M059J (cell line): ENCODE data around the gene CHN1. TPM values are rescaled to one million over a fixed set of nuclear protein-coding genes. Genes with fewer than 3 reads are reported as not detected.
A peak's percentile ranks its signal among the peaks of the same experiment; 100 is the strongest.

Source experiments
- DNase-seq: peaks from one replicate; pipeline ENCODE4 v3.0.0-alpha.2; 2012; ENCODE audit warnings: low read depth
- total RNA-seq: library from RNA; depleted of rRNA; stranded (reverse); fragments of >200 nt; shearing (Covaris generic); gene quantifications from 2 replicates; pipeline ENCODE4 v1.2.3, GENCODE V29; 2014

Gene CHN1
- total RNA-seq, 1 experiment from 2014 or later, result 11.0 TPM

- DNase-seq, result no peak
These were observed 5.7 kb upstream of the CHN1 start for GRCh38 chr2:175010848-175011254.

DNA sequence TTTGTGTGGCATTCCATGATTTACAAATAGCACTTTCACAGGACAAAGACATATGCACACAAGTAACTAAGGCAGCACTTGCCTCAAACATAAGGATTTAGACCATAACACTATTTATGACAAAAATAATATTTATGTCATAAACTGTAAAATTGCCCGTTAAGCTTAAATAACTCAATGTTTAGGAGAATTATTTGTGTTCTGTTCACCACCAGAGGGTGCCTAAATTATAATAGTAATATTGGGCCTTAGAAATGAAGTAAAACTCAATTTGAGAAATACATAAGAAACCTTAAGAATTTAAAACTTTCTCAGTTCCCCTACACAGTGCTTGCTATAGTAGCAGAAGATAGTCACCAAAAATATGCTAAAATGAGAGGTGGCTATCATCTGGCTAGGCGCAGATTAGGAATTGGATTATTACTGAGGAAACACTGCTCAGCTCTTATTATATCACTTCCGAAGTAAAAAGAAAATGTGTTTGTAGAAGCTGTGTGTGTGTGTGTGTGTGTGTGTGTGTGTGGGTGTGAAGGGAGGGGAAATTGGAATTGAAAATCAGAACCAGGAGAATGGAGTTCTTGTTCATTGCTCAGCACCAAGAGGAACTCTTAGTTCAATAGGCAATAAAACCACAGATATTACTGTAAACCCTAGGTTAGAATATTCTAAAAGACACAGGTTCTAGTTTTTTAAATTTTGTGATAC is 4.9 kb upstream of the CHN1 start:
- DNase-seq, result no peak

DNA sequence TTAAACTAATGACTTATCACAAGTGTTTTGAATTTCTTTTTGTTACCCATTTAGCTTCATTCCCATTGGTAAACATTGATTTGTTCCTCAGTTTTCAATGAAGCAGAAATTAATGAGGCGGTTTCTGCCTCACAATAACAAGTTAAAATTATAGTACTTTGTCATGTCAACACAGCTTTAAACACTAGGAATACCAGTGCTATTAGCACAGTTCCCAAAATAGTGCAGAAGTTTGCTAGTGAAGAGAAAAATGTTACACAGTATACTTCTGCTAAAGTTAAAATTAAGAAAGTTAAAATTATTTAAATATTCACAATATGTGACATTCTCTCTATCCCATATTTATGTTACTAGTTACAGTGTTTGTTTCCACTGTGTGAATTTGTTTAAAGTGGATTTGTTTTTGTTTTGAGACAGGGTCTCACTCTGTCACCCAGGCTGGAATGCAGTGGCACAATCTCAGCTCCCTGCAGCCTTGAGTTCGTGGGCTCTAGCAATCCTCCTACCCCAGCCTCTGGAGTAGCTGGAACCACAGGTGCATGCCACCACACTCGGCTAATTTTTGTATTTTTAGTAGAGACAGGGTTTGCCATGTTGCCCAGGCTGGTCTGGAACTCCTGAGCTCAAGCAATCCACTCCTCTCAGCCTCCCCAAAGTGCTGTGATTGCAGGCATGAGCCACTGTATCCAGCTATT is 3.8 kb upstream of the CHN1 start:
- DNase-seq, result no peak

- DNase-seq, result no peak
These were observed 2.8 kb upstream of the CHN1 start for GRCh38 chr2:175008009-175008408.

GRCh38 chr2:175007510-175007909 is 2.3 kb upstream of the CHN1 start:
- DNase-seq, result no peak

- DNase-seq, result no peak
These were observed 1.1 kb upstream of the CHN1 start for GRCh38 chr2:175006281-175006680.

DNA sequence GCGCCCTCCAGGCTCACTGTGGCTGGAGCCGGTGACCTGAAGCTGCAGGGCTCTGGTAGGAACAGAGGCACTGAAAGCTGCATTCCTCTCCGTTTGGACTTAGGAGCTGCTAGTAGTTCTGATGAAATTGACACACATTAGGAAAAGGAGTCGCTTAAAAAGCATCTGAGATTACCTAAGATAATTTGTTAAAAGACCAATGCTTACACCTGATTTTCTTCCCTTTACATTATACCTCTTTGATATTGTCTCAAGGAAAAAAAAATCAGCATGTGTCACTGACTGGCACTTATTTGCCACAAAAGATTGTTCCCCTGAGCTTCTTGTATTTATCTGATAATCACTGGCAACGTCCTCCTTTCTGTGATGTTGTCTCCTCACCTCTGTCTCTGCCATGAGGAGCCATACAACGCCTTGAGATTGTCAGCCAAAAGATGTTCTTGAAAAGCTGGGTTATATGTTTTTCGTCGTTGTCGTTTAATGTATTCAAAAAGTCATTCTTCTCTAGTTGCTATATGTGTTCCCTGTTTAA is 618 bp upstream of the CHN1 start:
- no peak for DNase-seq

DNA sequence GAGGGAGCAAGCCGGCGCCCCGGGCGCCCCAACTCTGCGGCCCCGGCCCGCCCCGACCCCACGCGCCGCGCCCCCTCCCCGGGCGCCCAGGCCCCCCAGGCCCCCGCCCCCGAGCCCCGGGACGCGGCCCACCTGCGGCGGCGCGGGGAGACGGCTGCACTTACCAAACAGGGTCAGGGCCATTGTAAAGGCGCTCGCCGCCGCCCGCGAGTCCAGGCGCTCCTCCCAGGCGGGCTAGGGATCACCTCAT is 526 bp downstream of the CHN1 start:
- DNase-seq, result no peak

DNA sequence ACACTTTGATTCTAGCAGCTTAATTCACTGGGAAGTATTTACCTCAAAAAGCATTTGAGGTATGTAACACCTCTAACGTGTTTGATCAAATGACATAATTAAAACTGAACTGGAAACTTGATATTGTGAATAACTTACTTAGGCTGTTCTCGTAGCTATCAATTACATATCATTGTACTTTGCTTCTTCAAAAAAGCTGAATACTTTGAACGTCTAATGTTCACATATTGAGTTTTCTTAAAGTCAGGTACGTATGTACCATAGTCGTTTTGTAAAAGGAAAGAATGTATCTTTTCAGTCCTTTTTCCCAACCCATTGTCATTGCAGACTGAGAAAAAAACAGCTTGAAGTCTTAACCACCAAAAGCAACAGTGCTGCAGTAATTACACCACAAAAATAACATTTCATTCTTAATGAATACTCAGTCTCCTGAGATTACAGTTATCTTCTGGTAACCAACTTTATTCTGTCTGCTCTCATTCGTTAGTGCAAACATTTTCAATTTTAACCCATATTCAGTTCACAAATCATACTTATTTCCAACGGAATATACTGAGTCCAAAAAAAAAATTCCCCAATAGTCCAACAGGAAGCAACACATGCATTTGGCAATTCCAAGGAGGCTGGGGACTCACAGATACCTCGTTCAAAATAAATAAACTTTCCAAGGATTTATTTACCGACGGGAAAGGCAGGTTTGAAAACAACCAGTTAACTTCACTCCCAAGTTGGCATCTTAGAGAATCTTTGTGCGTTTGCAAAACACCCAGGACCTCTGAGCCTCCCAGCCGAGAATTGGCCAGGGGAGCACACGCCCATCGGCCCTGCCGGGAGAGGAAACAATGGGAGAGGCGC is 1.1 kb downstream of the CHN1 start:
- DNase-seq, result peak; percentile 23

- no peak for DNase-seq
These were observed 2.5 kb downstream of the CHN1 start for GRCh38 chr2:175002547-175003274.

- DNase-seq, result peak; percentile 25
These were observed 3.6 kb downstream of the CHN1 start for GRCh38 chr2:175001566-175001965.

DNA sequence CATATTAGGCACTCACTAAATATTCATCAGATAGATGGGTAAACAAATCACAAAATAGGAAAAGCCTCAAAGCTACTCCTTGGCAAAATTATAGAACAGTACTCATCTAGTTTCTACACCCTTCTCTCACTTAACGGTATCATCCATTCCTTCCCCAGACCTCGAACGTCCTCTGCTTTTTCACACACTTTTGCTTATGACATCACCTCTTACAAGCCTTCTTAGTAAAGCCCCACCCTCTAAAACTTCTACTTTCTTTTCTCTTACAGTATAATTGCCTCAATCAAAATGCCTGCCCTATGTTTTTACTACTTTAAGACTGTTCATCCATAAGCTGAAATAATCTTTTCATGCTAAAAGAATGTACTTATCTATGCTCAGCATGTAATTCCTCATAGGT is 8.1 kb downstream of the CHN1 start:
- DNase-seq, result no peak

- DNase-seq, result no peak
These were observed 8.6 kb downstream of the CHN1 start for GRCh38 chr2:174996622-174997021.

DNA sequence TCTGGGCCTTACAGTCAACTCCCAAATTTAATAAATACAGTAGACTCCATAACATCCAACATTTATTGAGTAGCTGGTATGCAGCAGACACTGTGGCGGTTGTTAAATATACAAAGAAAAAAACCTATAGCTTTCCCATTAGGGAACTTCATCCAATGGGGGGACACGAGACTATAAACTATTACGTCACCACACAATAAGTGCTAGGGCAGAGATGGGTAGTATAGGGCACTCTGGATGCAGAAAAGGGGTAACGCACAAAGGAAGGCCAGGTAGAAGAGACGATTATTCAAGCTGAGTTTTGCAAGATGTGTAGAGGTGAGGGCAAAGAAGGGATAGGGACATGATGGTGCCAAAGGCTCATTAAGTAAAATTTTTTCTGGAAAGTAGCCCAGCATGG is 10.8 kb downstream of the CHN1 start:
- DNase-seq, result no peak

- no peak for DNase-seq
These were observed 12.3 kb downstream of the CHN1 start for GRCh38 chr2:174992886-174993285.

GRCh38 chr2:174985614-174986013 is 19.6 kb downstream of the CHN1 start:
- peak; percentile 20 for DNase-seq

DNA sequence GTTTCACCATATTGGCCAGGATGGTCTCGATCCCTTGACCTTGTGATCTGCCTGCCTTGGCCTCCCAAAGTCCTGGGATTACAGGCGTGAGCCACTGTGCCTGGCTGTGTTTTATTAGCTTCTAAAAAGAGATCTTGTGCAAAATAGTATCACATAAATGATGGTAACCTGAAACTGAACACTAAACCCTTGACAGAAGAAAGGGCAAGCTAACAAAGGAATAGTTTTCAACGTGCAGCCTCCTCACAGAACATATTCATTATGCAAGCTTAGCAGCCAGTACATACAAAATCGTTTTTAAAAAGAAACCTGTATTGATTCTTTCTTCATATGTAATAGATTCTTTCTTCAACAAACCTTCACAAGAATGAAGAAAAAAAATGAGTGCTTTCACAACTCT is 20.6 kb downstream of the CHN1 start:
- no peak for DNase-seq

GRCh38 chr2:174981331-174981730 is 23.9 kb downstream of the CHN1 start:
- no peak for DNase-seq

DNA sequence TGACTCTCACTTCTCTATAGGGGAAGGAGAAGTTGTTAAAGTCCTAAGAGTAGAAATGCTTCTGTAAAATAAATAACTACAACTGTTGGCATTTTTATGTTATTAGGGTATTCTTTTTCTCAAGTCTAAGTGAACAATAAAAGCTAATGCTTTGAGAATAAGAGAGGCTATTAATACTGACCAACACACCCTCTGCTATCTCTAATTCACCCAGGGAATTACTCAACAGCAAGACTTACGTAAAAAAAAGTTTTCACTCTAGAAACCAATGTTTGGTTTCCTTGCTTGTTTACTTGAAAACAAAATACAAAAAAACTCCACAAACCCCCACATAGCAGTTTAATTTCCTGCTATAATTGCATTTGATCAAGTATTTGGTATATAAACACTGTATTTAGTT is 25.2 kb downstream of the CHN1 start:
- DNase-seq, result no peak

- DNase-seq, result no peak
These were observed 27.8 kb downstream of the CHN1 start for GRCh38 chr2:174977364-174977763.

- DNase-seq, result no peak
These were observed 31.1 kb downstream of the CHN1 start for GRCh38 chr2:174974131-174974530.

- peak; percentile 72 for DNase-seq
These were observed 32.3 kb downstream of the CHN1 start for GRCh38 chr2:174972924-174973323.
